Measurements from ENCODE around the gene DHRS7B. TPM values are rescaled to one million over a fixed set of nuclear protein-coding genes. Genes with fewer than 3 reads are reported as not detected.

The DHRS7B gene
- total and polyA plus RNA-seq, 2 of the 13 experiments (the other 11 are each of a cell fraction or from before 2014, with no cell fraction given) = 20.0 to 35.8 TPM

GRCh38 chr17:21214015-21214776, 87.4 kb downstream of the DHRS7B start, which contains the start of gene TMEM11 (continued):
- TF ChIP-seq HDAC1 (CRISPR knock-in tag; IDR thresholded peaks at IDR 0.05) (peak; percentile 85), ZBTB14 (CRISPR knock-in tag; IDR thresholded peaks at IDR 0.05) (peak; percentile 27; the same call in 1 of the 2 replicates), JUN (CRISPR knock-in tag; IDR thresholded peaks at IDR 0.05) (no peak)

DNA sequence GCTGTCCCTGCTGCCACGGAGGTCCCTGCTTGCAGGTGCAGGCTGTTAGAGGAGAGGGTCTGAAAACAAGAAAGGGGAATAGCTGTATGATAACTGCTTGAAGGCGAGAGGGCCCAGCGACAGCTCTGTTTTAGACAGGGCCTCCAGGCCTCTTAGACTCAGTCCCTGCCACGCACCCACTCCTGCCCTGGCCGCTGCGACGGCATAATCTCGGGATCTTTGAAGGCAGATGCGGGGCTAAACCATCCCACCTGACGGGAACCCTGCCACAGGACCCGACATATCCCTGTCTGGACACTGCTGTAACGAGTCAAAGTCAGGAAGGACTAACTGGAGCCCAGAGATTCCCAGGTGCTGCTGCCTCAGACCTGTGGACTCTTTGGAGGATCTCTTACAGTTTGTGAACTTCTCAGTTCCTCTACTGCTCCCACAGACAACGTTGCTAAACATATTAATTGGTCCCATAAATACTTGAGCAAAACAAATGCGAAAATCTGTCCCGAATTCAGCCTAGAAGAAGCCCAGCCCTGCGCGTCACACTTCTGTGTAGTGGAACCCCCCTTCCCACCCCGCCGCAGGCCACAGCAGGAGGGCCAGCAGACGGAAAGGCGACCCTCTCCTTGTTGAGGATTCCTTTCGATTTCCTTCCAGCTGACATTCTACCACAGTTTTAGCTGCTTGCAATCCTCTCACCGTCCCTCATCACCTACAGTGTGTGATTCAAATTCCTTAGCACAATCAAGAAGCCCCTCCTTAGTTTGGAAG, 88.2 kb downstream of the DHRS7B start:
- Histone ChIP-seq H3K4me2 (ENCODE audit: low read depth, low read length) (peak overlapping the region; percentile 93), H3K27me3 (ENCODE audit: control insufficient read depth in 1 of 2, insufficient read depth in 2 of 2, low read length in 2 of 2) (no peaks in the 10 kb centered on the region; a peak in 1 of 5 replicates), H3K36me3 (replicated peaks in 1 of 2; ENCODE audit: control insufficient read depth in 1 of 2, insufficient read depth in 2 of 2, low read length in 2 of 2) (peaks cover 4 to 18% of the 10 kb centered on the region in 2 experiments; a peak in 3 of 5 replicates), H3K9ac (ENCODE audit: insufficient read depth, low read depth, low read length) (peak overlapping the region; percentile 96), H3K4me1 (ENCODE audit: insufficient read depth, low read length) (peaks cover 60% of the 10 kb centered on the region), H4K20me1 (ENCODE audit: insufficient read depth, low read length) (peaks cover 31% of the 10 kb centered on the region), H2AFZ (ENCODE audit: low read length) (peak overlapping the region; percentile 57), H3K4me3 (replicated peaks in 1 of 3; ENCODE audit: insufficient read depth in 1 of 3, low read depth in 2 of 3, low read length in 3 of 3) (peak overlapping the region; percentile 83 to 99 (median 96)), H3K9me3 (ENCODE audit: low read length) (no peaks in the 10 kb centered on the region), H3K79me2 (ENCODE audit: insufficient read depth, low read length) (peaks cover 55% of the 10 kb centered on the region), H3K27ac (ENCODE audit: extremely low read length, insufficient read depth, low read length) (peak overlapping the region; percentile 94)
- intact Hi-C loops (cut with micrococcal nuclease; ENCODE audit: unreplicated experiment) = loop anchor here (2.0 kb wide), 1 partner anchor 70 kb away; the partner anchor contains the start of gene MAP2K3
- ChIA-PET POLR2A (interaction anchor here (2.8 to 2.9 kb wide), 2 partner anchors 72 to 172 kb away, joined by 8 to 20 read pairs; partner anchors contain the start of gene USP22), CTCF (ENCODE audit: low intra/inter-chr PET ratio, low total read pairs) (no interaction called here)
- FAIRE-seq (no peak), DNase-seq (ENCODE audit: low spot score) (no peak), ATAC-seq (peak; percentile 8)
- in situ Hi-C loops (cut with HindIII; ENCODE audit: extremely low pct_ligation_motif_present, low pct_unique_long_range_greater_than_20kb) = no loop called here
- 29% methylated on average over 11 of the region's 23 CpGs for WGBS (ENCODE audit: low lambda C conversion rate)
- BruUV-seq (replicated peaks) = TSS peak; percentile 53
- TF ChIP-seq MIER2 (CRISPR knock-in tag; IDR thresholded peaks at IDR 0.05) = no peak
- TF ChIP-seq NFKB2 (CRISPR knock-in tag; IDR thresholded peaks at IDR 0.05; ENCODE audit: borderline replicate concordance) = no peak
- TF ChIP-seq CHCHD3 (CRISPR knock-in tag; IDR thresholded peaks at IDR 0.05) = 0 out of 2 replicates have a peak, but pooled peaks have one; percentile 43
- TF ChIP-seq ZNF281 (CRISPR knock-in tag; IDR thresholded peaks at IDR 0.05; ENCODE audit: borderline replicate concordance) = no peak
- no peak for TF ChIP-seq AGO1 (IDR thresholded peaks at IDR 0.05; ENCODE audit: low read depth, low read length, poor library complexity, severe bottlenecking)
- TF ChIP-seq PHB2 (IDR thresholded peaks at IDR 0.05; ENCODE audit: partially characterized antibody) = no peak
- TF ChIP-seq, protein P1, sequence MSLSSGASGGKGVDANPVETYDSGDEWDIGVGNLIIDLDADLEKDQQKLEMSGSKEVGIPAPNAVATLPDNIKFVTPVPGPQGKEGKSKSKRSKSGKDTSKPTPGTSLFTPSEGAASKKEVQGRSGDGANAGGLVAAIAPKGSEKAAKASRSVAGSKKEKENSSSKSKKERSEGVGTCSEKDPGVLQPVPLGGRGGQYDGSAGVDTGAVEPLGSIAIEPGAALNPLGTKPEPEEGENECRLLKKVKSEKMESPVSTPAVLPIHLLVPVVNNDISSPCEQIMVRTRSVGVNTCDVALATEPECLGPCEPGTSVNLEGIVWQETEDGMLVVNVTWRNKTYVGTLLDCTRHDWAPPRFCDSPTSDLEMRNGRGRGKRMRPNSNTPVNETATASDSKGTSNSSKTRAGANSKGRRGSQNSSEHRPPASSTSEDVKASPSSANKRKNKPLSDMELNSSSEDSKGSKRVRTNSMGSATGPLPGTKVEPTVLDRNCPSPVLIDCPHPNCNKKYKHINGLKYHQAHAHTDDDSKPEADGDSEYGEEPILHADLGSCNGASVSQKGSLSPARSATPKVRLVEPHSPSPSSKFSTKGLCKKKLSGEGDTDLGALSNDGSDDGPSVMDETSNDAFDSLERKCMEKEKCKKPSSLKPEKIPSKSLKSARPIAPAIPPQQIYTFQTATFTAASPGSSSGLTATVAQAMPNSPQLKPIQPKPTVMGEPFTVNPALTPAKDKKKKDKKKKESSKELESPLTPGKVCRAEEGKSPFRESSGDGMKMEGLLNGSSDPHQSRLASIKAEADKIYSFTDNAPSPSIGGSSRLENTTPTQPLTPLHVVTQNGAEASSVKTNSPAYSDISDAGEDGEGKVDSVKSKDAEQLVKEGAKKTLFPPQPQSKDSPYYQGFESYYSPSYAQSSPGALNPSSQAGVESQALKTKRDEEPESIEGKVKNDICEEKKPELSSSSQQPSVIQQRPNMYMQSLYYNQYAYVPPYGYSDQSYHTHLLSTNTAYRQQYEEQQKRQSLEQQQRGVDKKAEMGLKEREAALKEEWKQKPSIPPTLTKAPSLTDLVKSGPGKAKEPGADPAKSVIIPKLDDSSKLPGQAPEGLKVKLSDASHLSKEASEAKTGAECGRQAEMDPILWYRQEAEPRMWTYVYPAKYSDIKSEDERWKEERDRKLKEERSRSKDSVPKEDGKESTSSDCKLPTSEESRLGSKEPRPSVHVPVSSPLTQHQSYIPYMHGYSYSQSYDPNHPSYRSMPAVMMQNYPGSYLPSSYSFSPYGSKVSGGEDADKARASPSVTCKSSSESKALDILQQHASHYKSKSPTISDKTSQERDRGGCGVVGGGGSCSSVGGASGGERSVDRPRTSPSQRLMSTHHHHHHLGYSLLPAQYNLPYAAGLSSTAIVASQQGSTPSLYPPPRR (CRISPR knock-in tag; IDR thresholded peaks at IDR 0.05; ENCODE audit: borderline replicate concordance) = no peak
